G401 (cell line): ENCODE data around the gene DVL2. TPM values are rescaled to one million over a fixed set of nuclear protein-coding genes. Genes with fewer than 3 reads are reported as not detected.

Source experiments
- DNase-seq: peaks from one replicate; pipeline ENCODE4 v3.0.0-alpha.2; 2015; ENCODE audit warnings: low spot score
- in situ Hi-C: cut with HindIII; loops from 2 replicates; pipeline ENCODE4 v1.10.0; 2016; ENCODE audit warnings: low sequenced_read_pairs, mixed read lengths
- total RNA-seq: library from RNA; depleted of rRNA; stranded (reverse); fragments of >200 nt; shearing (Covaris generic); gene quantifications from 2 replicates; pipeline ENCODE4 v1.2.3, GENCODE V29; 2014; rRNA removed

Gene DVL2
- total RNA-seq, result 89.9 and 99.0 TPM in 2 replicates

- peak; percentile 96 for DNase-seq
- in situ Hi-C loops, result no loop called here
Measured at GRCh38 chr17:7234083-7234951, at the start of gene DVL2. Gene DVL2, minus strand, starts transcription at chr17:7234517. Its CDS starts 255 bp downstream, at chr17:7234262.

- in situ Hi-C loops, result no loop called here
- DNase-seq, result no peak
Measured at GRCh38 chr17:7283471-7284216, 49.3 kb upstream of the DVL2 start.

- in situ Hi-C loops, result no loop called here
- DNase-seq, result no peak
Measured at GRCh38 chr17:7282752-7283321, 48.5 kb upstream of the DVL2 start.

DNA sequence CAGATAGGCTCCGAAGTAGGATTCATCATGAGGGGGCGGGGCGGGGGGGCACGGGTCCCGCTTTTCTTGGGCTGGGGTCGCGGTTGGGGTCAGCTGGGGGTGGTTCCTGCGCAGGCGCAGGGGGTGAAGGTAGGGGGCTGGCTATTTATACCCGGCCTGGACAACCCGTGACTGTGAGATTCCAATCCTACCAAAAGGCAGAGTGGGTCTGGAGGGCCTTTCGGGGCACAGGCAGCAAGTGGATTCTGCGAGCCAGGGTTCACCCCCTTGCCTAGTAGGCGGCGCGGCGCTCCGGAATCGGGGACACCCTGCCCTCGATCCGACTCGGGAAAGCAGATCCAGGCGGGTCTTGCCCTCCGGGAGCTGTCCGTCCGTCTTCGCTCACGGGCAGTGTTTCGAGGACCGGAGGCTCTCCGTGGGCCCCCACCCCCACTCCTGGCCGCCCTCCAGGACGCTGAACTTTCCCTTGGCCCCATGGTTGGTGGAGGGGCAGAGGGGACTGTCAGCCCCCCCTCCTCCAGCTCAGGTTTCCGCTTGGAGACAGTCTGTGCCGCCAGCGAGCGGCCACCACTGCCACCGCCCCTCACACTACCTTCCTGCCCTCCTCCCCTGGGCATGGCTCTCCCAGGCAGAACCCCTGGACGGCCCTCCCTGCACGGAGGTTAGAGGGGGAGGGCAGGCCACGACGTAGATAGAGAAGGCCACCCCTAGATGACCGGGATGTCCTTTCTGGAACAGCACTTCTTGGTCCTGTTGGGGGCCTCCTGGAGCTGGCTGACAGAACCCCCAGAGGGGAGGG is 47.8 kb upstream of the DVL2 start:
- in situ Hi-C loops, result no loop called here
- DNase-seq, result no peak

- peak; percentile 74 for DNase-seq
- in situ Hi-C loops, result no loop called here
Measured at GRCh38 chr17:7281074-7281952, 47.0 kb upstream of the DVL2 start, which contains the start of gene SLC2A4. Gene SLC2A4, plus strand, starts transcription at chr17:7281718. Its CDS starts 217 bp downstream, at chr17:7281935.

DNA sequence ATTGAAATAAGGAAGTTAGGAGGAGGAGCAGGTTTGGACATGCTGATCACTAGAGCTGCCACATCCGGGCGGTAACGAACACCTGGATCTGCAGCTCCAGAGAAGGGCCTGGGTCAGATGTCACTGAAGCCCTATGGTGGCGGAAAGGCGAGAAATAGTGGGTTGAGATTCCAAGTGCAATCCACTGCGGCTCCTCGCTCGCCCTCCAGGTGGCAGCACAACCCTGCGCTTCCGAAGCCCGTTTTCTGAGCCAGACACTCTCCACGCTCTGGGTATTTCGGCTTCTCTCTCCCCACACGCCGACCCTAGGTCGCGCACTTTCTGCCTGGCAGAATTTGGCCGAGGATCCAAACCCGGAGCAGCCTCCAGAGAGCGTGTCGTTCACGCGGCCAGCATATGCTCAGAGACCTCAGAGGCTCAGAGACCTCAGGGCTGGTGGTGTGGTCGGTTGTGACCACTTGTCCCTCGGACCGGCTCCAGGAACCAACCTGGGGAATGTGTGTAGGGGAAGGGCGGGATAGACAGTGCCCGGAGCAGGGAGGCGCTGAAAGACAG is 46.3 kb upstream of the DVL2 start:
- in situ Hi-C loops, result no loop called here

GRCh38 chr17:7279448-7279847 is 45.1 kb upstream of the DVL2 start:
- in situ Hi-C loops, result no loop called here
- no peak for DNase-seq

More for the DNA sequence above, 46.3 kb upstream of the DVL2 start:
- peak; percentile 85 for DNase-seq

DNA sequence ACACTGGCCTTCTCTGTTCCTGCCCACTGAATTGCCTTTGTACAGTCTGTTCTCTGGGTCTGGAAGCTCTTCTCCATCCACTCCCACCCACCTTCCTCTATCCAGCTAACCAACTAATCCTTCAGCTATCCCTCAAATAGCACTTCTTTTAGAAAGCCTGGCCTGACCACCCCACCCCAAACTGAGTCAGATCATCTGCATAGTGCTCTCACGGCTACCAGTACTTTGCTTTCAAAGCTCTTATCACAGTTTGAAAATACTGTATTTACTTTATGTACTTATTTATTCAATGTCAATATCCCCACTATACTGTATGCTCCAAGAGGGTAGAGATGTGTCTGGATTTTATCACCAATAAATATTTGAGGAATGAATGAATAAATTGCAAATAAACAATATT is 32.5 kb upstream of the DVL2 start:
- DNase-seq, result no peak
- in situ Hi-C loops, result no loop called here

GRCh38 chr17:7263801-7264078 is 29.4 kb upstream of the DVL2 start:
- in situ Hi-C loops, result no loop called here
- no peak for DNase-seq

- DNase-seq, result no peak
- in situ Hi-C loops, result no loop called here
Measured at GRCh38 chr17:7262935-7263800, 28.9 kb upstream of the DVL2 start.

GRCh38 chr17:7262192-7262934 is 28.0 kb upstream of the DVL2 start, which contains the start of gene CLDN7:
Gene CLDN7, minus strand, starts transcription at chr17:7262478. Its CDS starts 435 bp downstream, at chr17:7262043.
- in situ Hi-C loops, result no loop called here
- DNase-seq, result no peak

DNA sequence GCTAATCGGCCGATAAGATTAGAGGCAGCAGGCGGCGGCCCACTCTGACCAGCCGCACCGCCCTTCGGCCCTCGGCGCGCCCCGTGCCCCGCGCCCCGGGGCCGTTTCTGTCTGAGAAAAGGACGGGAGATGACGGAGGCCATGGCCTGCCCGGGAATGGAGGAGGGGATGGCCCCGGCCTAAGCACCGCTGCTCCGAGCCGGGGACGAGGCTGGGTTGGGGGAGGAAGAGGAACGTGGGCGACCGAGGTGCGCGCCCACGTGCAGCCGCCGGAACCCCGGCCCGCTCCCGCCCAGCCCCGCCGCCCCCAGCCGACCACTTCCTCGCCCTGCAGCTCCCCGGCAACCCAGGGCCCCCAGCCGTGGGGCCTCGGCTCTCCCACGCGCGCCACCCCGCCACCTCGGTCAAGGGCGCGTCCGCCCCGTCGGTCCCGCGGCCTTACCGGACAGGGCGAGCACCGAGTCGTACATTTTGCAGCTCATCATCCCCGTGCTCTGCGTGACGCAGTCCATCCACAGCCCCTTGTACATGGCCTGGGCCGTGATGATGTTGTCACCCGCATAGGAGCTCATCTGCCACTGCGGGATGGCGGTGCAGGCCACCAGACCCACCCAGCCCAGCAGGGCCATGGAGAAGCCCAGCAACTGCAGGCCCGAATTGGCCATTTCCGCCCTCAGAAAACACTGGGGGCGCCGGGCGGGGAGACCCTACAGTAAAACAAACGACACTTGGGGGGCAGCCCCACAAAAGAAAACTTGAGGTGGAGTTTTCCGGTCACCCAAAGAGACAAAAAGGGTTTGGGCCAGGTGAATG is 27.3 kb upstream of the DVL2 start:
- DNase-seq, result no peak
- in situ Hi-C loops, result no loop called here

DNA sequence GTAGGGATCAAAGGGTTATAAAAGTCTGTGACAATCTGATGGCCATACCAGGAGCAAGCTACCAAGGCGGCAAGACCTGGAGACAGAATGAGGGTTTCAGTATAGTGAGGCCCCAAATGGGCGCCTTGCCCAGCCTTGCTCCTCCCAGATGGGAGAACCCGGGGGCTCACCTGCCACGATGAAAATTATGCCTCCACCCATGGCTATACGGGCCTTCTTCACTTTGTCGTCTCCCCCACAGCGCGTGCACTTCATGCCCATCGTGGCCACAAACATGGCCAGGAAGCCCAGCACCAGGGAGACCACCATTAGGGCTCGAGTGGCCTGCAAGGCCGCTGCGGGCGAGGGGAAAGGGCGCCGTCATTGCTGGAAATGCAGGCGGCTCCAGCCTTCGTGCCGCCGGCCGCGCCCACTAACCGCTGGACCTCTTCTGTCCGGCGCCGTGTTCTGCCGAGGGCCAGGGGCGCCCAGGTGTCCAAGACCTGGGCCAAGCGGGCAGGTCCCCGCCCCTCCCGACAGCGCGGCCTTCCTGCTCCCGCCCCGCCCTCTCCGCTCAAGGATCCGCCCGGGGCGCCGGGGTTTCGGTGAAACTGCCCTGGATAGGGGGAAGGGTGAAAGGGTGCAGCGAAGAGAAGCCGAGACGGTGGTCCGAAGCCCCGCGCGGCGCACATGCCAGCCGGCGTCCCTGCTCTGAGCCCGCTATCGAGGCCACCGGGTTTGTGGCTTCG is 26.5 kb upstream of the DVL2 start:
- DNase-seq, result no peak

GRCh38 chr17:7260151-7260550 is 25.8 kb upstream of the DVL2 start:
- no peak for DNase-seq
- in situ Hi-C loops, result no loop called here

More for the DNA sequence above, 26.5 kb upstream of the DVL2 start:
- in situ Hi-C loops, result no loop called here

DNA sequence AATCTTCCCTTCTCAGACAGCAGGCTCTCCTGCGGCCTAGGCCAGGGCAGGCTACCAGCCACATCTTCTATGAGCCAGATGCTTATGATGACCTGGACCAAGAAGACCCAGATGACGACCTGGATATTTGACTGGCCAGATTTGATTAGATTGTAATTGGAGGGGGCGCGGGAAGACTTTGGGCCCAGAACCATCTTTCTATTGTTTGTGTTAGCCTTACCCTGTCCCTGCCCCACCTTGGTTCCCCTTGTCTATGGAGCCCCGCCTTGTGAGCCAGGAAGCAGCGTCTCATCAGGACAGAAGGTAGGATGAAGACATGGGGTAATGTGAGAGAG is 25.2 kb upstream of the DVL2 start:
- in situ Hi-C loops, result no loop called here
- no peak for DNase-seq
